ENCODE measurements around the gene NOTCH1.
A peak's percentile ranks its signal among the peaks of the same experiment; 100 is the strongest.

The NOTCH1 gene

GRCh38 chr9:136531904-136532798 lies 13.7 kb downstream of the NOTCH1 start:
- no peak for DNase-seq (ENCODE audit: low spot score)

GRCh38 chr9:136531186-136531903 lies 14.5 kb downstream of the NOTCH1 start:
- DNase-seq (ENCODE audit: low spot score) = no peak

GRCh38 chr9:136530461-136531089 lies 15.3 kb downstream of the NOTCH1 start:
- no peak for DNase-seq (ENCODE audit: low spot score)

- DNase-seq (ENCODE audit: low spot score) = no peak
Observed at GRCh38 chr9:136529516-136530460, 16.1 kb downstream of the NOTCH1 start.

GRCh38 chr9:136528716-136529341 lies 17.0 kb downstream of the NOTCH1 start:
- no peak for DNase-seq (ENCODE audit: low spot score)

GRCh38 chr9:136527721-136528710 lies 17.8 kb downstream of the NOTCH1 start:
- DNase-seq (ENCODE audit: low spot score) = peak; percentile 83

GRCh38 chr9:136527131-136527530 lies 18.7 kb downstream of the NOTCH1 start:
- no peak for DNase-seq (ENCODE audit: low spot score)

- DNase-seq (ENCODE audit: low spot score) = no peak
Observed at GRCh38 chr9:136526625-136527066, 19.2 kb downstream of the NOTCH1 start.

GRCh38 chr9:136525841-136526499 lies 19.9 kb downstream of the NOTCH1 start:
- no peak for DNase-seq (ENCODE audit: low spot score)

GRCh38 chr9:136525207-136525606 lies 20.6 kb downstream of the NOTCH1 start:
- no peak for DNase-seq (ENCODE audit: low spot score)

- no peak for DNase-seq (ENCODE audit: low spot score)
Observed at GRCh38 chr9:136522314-136523237, 23.3 kb downstream of the NOTCH1 start.

GRCh38 chr9:136521537-136521936 lies 24.3 kb downstream of the NOTCH1 start:
- no peak for DNase-seq (ENCODE audit: low spot score)

- DNase-seq (ENCODE audit: low spot score) = peak; percentile 99
Observed at GRCh38 chr9:136520053-136520540, 25.8 kb downstream of the NOTCH1 start.

- DNase-seq (ENCODE audit: low spot score) = no peak
Observed at GRCh38 chr9:136519263-136520052, 26.4 kb downstream of the NOTCH1 start.

- DNase-seq (ENCODE audit: low spot score) = no peak
Observed at GRCh38 chr9:136518623-136519022, 27.2 kb downstream of the NOTCH1 start.

GRCh38 chr9:136517950-136518349 lies 27.9 kb downstream of the NOTCH1 start:
- DNase-seq (ENCODE audit: low spot score) = no peak

All from HuH-7.5 (cell line).